Stimulated activated CD8-positive, alpha-beta memory T cell treated with anti-CD3 and anti-CD28 coated beads, Interleukin-15, amount 100 ng/mL, for 1 hour (primary cell): ENCODE data around the gene NT5DC2.

Experiments used
- DNase-seq: peaks from one replicate; pipeline ENCODE4 v3.0.0-alpha.2; 2020; ENCODE audit warnings: low read depth

Gene NT5DC2

DNA sequence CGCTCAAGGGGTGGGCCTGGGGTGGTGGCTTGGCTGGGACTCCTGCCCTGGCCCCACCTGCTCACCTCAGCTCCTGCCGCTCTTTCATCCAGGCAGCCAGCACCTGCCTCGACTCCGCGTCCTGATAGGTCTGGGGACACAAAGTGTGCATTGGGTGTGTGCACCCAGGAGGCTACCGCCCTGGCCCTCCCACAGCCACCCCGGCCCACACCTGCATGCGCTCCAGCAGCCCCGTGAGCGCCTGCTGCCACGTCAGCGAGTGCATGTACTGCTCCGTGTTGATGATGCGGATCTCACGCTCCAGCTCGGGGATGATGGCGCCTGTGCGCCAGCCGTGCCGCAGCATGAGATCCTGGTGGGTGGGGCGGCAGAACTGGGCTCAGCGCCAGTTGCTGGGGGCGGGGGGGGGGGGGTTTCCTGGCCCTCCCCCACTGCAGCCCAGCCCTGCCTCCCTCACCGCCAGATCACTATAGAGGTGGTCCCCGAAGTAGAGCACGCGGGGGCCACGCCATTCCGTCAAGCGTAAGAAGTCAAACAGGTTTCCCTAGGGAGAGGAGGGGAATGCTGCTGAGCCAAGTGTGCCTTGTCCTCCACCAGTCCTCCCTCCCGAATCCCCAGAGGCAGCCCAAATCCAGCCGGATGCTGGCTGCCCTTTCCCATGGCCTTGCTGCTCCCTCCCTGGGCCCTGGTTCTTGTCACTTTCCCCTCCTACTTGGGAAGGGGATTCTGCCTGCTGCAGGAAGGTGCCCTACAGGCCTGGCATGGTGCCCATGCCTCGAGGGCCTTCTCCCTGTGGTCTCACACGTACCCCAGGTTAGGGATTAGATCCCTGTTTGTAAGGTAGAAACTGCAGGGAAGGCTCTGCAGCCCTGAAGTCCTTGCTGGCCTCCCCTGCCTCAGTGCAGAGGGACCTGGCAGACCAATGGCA is 8.6 kb downstream of the NT5DC2 start:
- DNase-seq = no peak

- no peak for DNase-seq
These were observed 9.4 kb downstream of the NT5DC2 start for GRCh38 chr3:52524258-52524751.

GRCh38 chr3:52523386-52524257 is 10.0 kb downstream of the NT5DC2 start:
- DNase-seq = no peak

DNA sequence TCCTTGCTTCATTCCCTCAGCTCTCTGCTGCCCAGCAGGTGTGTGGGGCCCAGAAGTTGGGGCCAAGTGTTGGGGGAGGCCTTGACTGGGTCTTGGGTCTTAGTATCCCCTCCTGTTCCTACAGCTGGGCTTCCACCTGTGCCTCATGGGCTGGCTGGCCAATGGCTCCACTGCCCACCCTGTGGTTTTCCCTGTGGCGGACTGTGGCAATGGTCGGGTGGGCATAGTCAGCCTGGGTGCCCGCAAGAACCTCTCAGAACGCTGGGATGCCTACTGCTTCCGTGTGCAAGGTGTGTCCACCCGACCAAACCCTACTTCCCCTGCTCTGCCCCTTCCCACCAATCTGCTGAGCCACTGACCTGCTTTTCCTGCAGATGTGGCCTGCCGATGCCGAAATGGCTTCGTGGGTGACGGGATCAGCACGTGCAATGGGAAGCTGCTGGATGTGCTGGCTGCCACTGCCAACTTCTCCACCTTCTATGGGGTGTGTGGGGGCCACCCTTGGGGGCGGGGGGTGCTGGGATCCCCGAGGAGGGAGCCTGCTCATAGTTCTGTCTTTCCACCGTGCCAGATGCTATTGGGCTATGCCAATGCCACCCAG is 10.9 kb downstream of the NT5DC2 start:
- DNase-seq = no peak

DNA sequence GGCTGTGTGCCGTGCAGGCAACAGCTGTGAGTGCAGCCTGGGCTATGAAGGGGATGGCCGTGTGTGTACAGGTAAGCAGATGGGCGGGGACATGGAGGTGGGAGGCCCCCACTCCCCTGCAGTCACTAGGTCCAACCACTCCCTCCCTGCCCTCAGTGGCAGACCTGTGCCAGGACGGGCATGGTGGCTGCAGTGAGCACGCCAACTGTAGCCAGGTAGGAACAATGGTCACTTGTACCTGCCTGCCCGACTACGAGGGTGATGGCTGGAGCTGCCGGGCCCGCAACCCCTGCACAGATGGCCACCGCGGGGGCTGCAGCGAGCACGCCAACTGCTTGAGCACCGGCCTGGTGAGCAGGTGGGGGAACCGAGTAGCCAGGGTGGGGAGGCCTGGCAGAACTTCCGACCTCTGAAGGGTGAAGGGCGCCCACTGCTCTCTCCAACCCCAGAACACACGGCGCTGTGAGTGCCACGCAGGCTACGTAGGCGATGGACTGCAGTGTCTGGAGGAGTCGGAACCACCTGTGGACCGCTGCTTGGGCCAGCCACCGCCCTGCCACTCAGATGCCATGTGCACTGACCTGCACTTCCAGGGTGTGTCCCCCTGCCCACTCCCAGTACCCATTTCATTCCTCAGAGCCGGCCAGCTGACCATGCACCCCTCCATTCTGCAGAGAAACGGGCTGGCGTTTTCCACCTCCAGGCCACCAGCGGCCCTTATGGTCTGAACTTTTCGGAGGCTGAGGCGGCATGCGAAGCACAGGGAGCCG is 11.6 kb downstream of the NT5DC2 start:
- no peak for DNase-seq

DNA sequence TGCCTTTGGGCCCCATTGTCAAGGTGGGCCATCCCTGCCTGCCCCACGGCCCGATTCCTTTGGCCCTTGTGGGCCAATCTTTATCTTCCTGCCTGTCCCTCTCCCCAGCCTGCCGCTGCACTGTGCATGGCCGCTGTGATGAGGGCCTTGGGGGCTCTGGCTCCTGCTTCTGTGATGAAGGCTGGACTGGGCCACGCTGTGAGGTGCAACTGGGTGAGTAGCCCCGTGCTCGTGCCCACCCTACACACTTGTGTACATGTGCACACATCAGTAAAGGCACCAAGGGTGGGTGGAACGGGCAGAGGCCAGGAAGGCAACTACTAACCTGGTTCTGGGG is 12.2 kb downstream of the NT5DC2 start:
- DNase-seq = no peak

- no peak for DNase-seq
These were observed 12.8 kb downstream of the NT5DC2 start for GRCh38 chr3:52520716-52521487.

GRCh38 chr3:52520141-52520667 is 13.5 kb downstream of the NT5DC2 start:
- no peak for DNase-seq

DNA sequence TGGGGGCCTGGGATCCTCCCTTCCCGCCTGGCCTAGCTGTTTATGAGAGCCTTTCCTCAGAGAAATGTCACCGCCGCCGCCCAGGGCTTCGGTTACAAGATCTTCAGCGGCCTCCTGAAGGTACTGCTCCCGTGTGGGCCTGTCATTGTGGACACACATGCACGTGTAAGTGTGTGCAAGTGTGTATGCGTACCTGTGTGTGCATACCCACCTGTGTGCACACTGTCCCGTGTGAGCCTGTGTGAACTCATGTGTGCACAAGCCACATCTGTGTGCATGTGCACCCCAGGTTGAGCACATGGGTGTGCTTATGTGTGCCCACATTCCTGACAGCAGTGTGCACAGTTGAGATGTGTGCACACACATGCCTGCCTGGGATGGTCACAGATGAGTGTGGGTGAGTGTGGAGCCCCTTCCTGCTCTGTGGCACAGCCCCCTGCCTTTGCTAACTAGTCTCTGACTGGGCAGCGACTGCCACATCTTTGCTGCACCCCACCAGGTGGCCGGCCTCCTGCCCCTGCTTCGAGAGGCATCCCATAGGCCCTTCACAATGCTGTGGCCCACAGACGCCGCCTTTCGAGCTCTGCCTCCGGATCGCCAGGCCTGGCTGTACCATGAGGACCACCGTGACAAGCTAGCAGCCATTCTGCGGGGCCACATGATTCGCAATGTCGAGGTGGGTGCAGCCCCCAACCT is 14.1 kb downstream of the NT5DC2 start:
- DNase-seq = no peak

- no peak for DNase-seq
These were observed 14.8 kb downstream of the NT5DC2 start for GRCh38 chr3:52518723-52519444.

DNA sequence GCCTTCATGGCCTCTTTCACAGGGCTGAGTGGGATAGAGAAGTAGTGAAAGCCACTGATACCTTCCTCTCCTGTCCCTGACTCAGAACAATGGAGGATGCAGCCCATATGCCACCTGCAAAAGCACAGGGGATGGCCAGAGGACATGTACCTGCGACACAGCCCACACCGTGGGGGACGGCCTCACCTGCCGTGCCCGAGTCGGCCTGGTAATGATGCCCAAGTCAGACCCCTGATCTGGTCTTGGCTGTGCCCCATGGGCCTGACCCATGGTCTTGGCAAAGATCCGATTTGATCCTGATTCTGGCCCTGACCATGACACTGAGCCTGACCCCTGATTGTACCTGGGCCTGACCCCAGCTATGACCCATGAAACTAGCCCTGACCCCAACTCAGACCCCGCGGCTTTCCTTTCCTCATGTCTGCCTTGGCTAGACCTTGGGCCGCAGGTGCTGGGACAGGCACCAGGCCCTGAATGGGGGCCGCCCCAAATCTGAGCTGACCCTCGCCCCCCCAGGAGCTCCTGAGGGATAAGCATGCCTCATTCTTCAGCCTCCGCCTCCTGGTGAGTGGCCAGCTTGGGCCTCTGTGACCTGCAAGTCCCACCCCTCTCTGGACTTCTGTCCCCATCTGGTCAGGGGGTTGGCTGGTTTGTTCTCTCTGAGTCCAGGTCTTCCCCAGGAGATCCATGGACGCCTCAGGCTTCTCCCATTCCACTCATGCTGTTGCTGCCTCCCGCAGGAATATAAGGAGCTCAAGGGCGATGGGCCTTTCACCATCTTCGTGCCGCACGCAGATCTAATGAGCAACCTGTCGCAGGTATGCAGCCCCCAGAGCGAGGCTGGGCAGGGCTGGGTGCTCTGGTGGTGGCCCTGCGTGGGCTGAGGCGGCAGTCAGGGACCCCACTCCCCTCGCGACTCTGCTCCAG is 15.6 kb downstream of the NT5DC2 start:
- no peak for DNase-seq

- no peak for DNase-seq
These were observed 17.0 kb downstream of the NT5DC2 start for GRCh38 chr3:52516509-52517195.

DNA sequence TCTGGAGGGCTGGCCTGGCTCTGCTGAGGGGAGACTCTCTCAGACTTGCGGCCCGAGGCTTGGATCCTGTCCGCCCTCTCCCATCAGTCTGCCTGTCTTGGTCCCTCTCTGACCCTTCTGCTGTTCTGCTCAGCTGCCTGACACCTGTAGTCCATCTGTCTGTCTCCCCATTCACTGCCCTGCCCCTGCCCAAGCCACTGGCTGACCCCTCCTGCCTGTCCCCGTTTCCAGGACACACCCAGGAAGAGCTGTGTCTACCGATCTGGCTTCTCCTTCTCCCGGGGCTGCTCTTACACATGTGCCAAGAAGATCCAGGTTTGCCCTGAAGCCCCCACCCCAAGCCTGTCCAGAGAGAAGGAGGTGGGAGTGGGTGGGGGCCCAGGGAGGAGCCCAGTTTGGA is 18.5 kb downstream of the NT5DC2 start:
- no peak for DNase-seq

DNA sequence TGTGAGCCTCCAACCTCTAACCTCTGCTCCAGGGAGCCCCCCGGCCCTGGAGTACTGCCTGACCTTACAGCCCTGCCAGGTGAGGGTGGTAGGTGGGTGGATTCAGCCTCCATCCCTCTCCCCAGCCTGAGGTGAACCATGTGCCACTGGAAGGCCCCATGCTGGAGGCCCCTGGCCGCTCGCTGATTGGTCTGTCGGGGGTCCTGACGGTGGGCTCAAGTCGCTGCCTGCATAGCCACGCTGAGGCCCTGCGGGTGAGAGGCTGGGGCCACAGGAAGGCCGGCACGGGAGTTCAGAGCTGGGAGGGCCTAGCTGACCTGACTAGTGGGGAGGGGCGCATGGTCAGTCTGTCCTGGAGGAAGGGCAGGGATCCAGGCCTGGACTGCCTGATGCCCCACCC is 19.1 kb downstream of the NT5DC2 start:
- no peak for DNase-seq

DNA sequence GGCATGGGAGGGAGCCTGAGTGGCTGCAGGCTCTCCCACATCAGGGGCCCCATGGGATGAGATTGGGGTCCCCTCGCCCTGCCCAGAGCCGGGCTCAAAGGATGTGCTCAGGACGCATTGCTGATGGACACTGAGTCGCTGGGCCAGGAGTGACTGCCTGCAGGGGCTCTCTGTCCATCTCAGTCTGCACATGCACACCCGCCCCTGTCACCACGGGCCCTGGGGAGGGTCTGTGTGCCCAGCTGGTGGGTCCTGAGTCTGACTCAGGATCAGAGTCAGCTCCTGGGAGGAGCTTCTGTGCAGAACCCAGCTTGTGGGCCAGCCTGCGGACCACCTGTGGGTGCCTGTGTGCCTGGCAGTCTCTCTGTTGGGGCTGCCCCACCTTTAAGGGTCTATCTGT is 20.4 kb downstream of the NT5DC2 start:
- no peak for DNase-seq

DNA sequence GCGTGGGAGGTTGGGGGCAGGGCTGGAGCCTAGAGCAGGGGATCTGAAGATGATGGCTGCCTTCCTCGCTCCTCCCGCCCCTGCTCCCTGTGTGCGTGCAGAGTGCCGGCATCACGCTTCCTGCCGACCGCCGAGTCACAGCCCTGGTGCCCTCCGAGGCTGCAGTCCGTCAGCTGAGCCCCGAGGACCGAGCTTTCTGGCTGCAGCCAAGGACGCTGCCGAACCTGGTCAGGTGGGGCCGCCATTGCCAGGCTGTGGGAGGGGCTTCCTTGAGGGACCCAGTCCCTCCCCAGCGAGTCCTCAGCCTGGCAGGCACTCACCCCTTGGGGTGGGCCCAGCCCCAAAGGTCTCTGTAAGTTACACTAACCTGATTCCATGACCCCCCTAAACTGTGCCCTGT is 20.9 kb downstream of the NT5DC2 start:
- DNase-seq = no peak

GRCh38 chr3:52512105-52512504 is 21.6 kb downstream of the NT5DC2 start:
- no peak for DNase-seq

DNA sequence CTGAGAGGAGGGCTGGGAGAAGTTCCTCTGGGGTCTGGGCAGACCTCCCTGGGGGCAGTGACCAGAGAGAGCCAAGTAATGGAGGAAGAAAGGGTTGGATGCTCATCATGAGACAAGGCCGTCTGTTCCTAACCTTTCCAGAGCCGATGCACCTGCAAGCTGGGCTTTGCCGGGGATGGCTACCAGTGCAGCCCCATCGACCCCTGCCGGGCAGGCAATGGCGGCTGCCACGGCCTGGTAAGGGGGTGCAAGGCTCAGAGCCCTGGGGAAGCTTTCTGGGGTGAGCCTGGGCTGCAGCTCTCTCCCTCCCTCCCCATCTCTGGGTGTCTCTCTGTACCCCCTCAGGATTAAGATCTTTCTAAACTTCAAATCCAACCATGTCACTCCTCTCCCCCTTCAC is 22.1 kb downstream of the NT5DC2 start:
- no peak for DNase-seq
